H9 (cell line): ENCODE data around the gene CTAGE4. TPM values are rescaled to one million over a fixed set of nuclear protein-coding genes. Genes with fewer than 3 reads are reported as not detected.

Source experiments
- DNase-seq: peaks from one replicate; pipeline ENCODE4 v3.0.0-alpha.2; 2017
- H2AFZ ChIP-seq: one replicate; pipeline ENCODE4 v1.6.1; 2013; ENCODE audit warnings: mild to moderate bottlenecking, low read length, control low read depth, moderate library complexity
- H2AK5ac ChIP-seq: 2 replicates; pipeline ENCODE4 v1.6.1; 2013; ENCODE audit warnings: low read length, control low read depth, mixed read lengths; ENCODE audit not compliant: insufficient read length
- H2BK120ac ChIP-seq: one replicate; pipeline ENCODE4 v1.6.1; 2013; ENCODE audit warnings: low read depth, mild to moderate bottlenecking, low read length, control low read depth, inconsistent platforms; ENCODE audit not compliant: poor library complexity, severe bottlenecking
- H2BK12ac ChIP-seq: 2 replicates; pipeline ENCODE4 v1.6.1; 2013; ENCODE audit warnings: low read length, control low read depth, mixed read lengths, low read depth; ENCODE audit not compliant: insufficient read length
- H2BK15ac ChIP-seq: 2 replicates; pipeline ENCODE4 v1.6.1; 2013; ENCODE audit warnings: low read depth, low read length, control low read depth
- H2BK20ac ChIP-seq: one replicate; pipeline ENCODE4 v1.6.1; 2013; ENCODE audit warnings: low read depth, mild to moderate bottlenecking, low read length, control low read depth, inconsistent platforms; ENCODE audit not compliant: poor library complexity, severe bottlenecking
- H2BK5ac ChIP-seq: 2 replicates; pipeline ENCODE4 v1.6.1; 2013; ENCODE audit warnings: low read length, control low read depth, mixed read lengths; ENCODE audit not compliant: insufficient read length
- H3K14ac ChIP-seq: 2 replicates; pipeline ENCODE4 v1.6.1; 2013; ENCODE audit warnings: low read length, control low read depth; ENCODE audit not compliant: insufficient read depth
- H3K18ac ChIP-seq: 2 replicates; pipeline ENCODE4 v1.6.1; 2013; ENCODE audit warnings: low read depth, mild to moderate bottlenecking, mixed read lengths, low read length, control low read depth; ENCODE audit not compliant: insufficient read length
- H3K23ac ChIP-seq: 2 replicates; pipeline ENCODE4 v1.6.1; 2013; ENCODE audit warnings: low read length, control low read depth, mixed read lengths, low read depth; ENCODE audit not compliant: insufficient read length
- H3K23me2 ChIP-seq: 2 replicates; pipeline ENCODE4 v1.6.1; 2013; ENCODE audit warnings: low read depth, mild to moderate bottlenecking, mixed read lengths, low read length, control low read depth; ENCODE audit not compliant: insufficient read length, poor library complexity, severe bottlenecking
- H3K27ac ChIP-seq: 2 replicates; pipeline ENCODE4 v1.5.1; 2013; ENCODE audit warnings: low read length, control low read depth, mixed read lengths, low read depth; ENCODE audit not compliant: insufficient read length
- H3K27me3 ChIP-seq: 2 replicates; pipeline ENCODE4 v1.6.1; 2013; ENCODE audit warnings: low read length, control low read depth, inconsistent platforms; ENCODE audit not compliant: insufficient read depth
- H3K4ac ChIP-seq: 2 replicates; pipeline ENCODE4 v1.6.1; 2013; ENCODE audit warnings: low read depth, mild to moderate bottlenecking, control low read depth, inconsistent platforms, low read length, moderate library complexity
- H3K4me1 ChIP-seq: 2 replicates; pipeline ENCODE4 v1.6.1; 2013; ENCODE audit warnings: low read length, control low read depth, inconsistent platforms; ENCODE audit not compliant: insufficient read depth
- H3K4me2 ChIP-seq: 2 replicates; pipeline ENCODE4 v1.6.1; 2013; ENCODE audit warnings: low read length, control low read depth, mixed read lengths; ENCODE audit not compliant: insufficient read length, insufficient read depth
- H3K56ac ChIP-seq: 2 replicates; pipeline ENCODE4 v1.6.1; 2013; ENCODE audit warnings: low read depth, mild to moderate bottlenecking, mixed read lengths, low read length, control low read depth; ENCODE audit not compliant: insufficient read length
- H3K79me1 ChIP-seq: 2 replicates; pipeline ENCODE4 v1.6.1; 2013; ENCODE audit warnings: low read depth, mild to moderate bottlenecking, moderate library complexity, low read length, control low read depth, inconsistent platforms; ENCODE audit not compliant: insufficient read depth, poor library complexity, severe bottlenecking
- H3K79me2 ChIP-seq: 2 replicates; pipeline ENCODE4 v1.6.1; 2013; ENCODE audit warnings: low read length, control low read depth, inconsistent platforms; ENCODE audit not compliant: insufficient read depth
- H3K9ac ChIP-seq: 2 replicates; pipeline ENCODE4 v1.6.1; 2013; ENCODE audit warnings: low read length, control low read depth, mixed read lengths; ENCODE audit not compliant: insufficient read length; ENCODE audit errors: extremely low read depth
- H3K9me3 ChIP-seq: one replicate; pipeline ENCODE4 v1.6.1; 2013; ENCODE audit warnings: low read depth, low read length, inconsistent platforms; ENCODE audit not compliant: control insufficient read depth
- H3T11ph ChIP-seq: one replicate; pipeline ENCODE4 v1.6.1; 2013; ENCODE audit warnings: mild to moderate bottlenecking, low read length, control low read depth, inconsistent platforms
- H4K20me1 ChIP-seq: one replicate; pipeline ENCODE4 v1.6.1; 2013; ENCODE audit not compliant: control insufficient read depth, insufficient read length, insufficient read depth
- H4K5ac ChIP-seq: 2 replicates; pipeline ENCODE4 v1.6.1; 2013; ENCODE audit warnings: low read depth, mild to moderate bottlenecking, mixed read lengths, low read length, control low read depth; ENCODE audit not compliant: insufficient read length
- H4K8ac ChIP-seq: replicated peaks from 2 replicates; pipeline ENCODE4 v1.6.1; 2013; ENCODE audit warnings: low read length, control low read depth, mixed read lengths, low read depth; ENCODE audit not compliant: insufficient read length
- H4K91ac ChIP-seq: 2 replicates; pipeline ENCODE4 v1.6.1; 2013; ENCODE audit warnings: low read depth, mild to moderate bottlenecking, moderate library complexity, mixed read lengths, low read length, control low read depth; ENCODE audit not compliant: insufficient read length
- H3K27ac Mint-ChIP-seq, 3 experiments: 2 replicates in 2 of 3; 3 replicates in 1 of 3; pipeline ENCODE4 v1.8.0; 2020 to 2021; ENCODE audit warnings: mixed read lengths in 3 of 3, mild to moderate bottlenecking in 1 of 3, moderate library complexity in 1 of 3
- H3K27me3 Mint-ChIP-seq: 2 replicates; pipeline ENCODE4 v1.8.0; 2021; ENCODE audit warnings: low read depth, mild to moderate bottlenecking, moderate library complexity, mixed read lengths
- H3K36me3 Mint-ChIP-seq, 3 experiments: 2 replicates in 2 of 3; 3 replicates in 1 of 3; pipeline ENCODE4 v1.8.0; 2020 to 2021; ENCODE audit warnings: low read depth in 3 of 3, mixed read lengths in 3 of 3; ENCODE audit not compliant: insufficient read depth in 1 of 3
- H3K4me1 Mint-ChIP-seq, 2 experiments: 2 replicates each; pipeline ENCODE4 v1.8.0; 2020; ENCODE audit warnings: mixed read lengths in 2 of 2
- H3K4me3 Mint-ChIP-seq, 2 experiments: 2 replicates in 1 of 2; 3 replicates in 1 of 2; pipeline ENCODE4 v1.8.0; 2020 to 2021; ENCODE audit warnings: mild to moderate bottlenecking in 2 of 2, mixed read lengths in 2 of 2, moderate library complexity in 1 of 2
- H3K9me3 Mint-ChIP-seq, 2 experiments: 2 replicates in 1 of 2; 3 replicates in 1 of 2; pipeline ENCODE4 v1.8.0; 2020; ENCODE audit warnings: mild to moderate bottlenecking in 2 of 2, mixed read lengths in 2 of 2, moderate library complexity in 1 of 2
- WGBS: extraction: QIAGEN DNeasy Blood & Tissue Kit; methylation state at CpG from one replicate; pipeline ENCODE4 v1.1.7; 2013; ENCODE audit warnings: missing lambda C conversion rate, low lambda C conversion rate, mixed read lengths; ENCODE audit not compliant: insufficient read length; ENCODE audit errors: extremely low coverage; 5-methylcytosine and 5-hydroxymethylcytosine counted together
- total RNA-seq: library from RNA; stranded (reverse); gene quantifications from 2 replicates; pipeline ENCODE4 v1.2.1, GENCODE V29; 2021
- TF ChIP-seq, protein P1 (sequence below): fragments of 200-600 bp; sonication (generic); conservative IDR thresholded peaks from 3 replicates; pipeline ENCODE4 v1.8.0; 2021; ENCODE audit warnings: antibody characterized with exemption, mild to moderate bottlenecking

CTAGE4 gene
- total RNA-seq, 1 experiment from 2014 or later, result 6.2 TPM

DNA sequence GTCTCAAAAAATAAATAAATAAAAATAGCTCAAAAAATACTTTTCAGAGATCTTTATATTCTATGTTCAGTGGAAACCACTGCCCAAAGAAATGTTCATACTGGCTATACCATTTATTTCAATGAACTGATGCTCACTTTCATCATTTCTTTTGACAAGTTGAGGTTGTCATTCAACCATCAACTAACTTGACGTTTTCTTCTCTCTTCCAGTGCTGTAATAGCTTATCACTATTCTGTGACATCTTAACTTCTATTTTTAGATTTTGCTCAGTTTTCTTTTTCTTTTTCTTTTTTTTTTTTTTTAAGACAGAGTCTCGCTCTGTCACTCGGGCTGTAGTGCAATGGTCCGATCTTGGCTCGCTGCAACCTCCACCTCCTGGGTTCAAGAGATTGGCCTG, 8.7 kb upstream of the CTAGE4 start:
- Mint-ChIP-seq H3K9me3 (peaks cover 3 to 13% of the 10 kb centered on the region in 2 experiments; a peak in 4 of 5 replicates), H3K27me3 (no peaks in the 10 kb centered on the region), H3K4me3 (no peak overlapping the region), H3K4me1 (0 out of 4 replicates have a peak, but pooled peaks cover 0 to 3% of the 10 kb centered on the region in 2 experiments), H3K36me3 (peaks cover 6 to 13% (median 9%) of the 10 kb centered on the region in 3 experiments; a peak in 5 of 7 replicates), H3K27ac (no peak overlapping the region)
- H3K27ac ChIP-seq, result no peak overlapping the region
- H2BK5ac ChIP-seq, result no peak overlapping the region
- no peak for DNase-seq
- no peaks in the 10 kb centered on the region for H3K27me3 ChIP-seq
- no peaks in the 10 kb centered on the region for H3K79me1 ChIP-seq
- no peak overlapping the region for H2AFZ ChIP-seq
- H2BK15ac ChIP-seq, result no peak overlapping the region
- no peak overlapping the region for H2AK5ac ChIP-seq
- H3K4me1 ChIP-seq, result no peaks in the 10 kb centered on the region
- H4K5ac ChIP-seq, result no peak overlapping the region
- no peak overlapping the region for H3T11ph ChIP-seq
- no peak overlapping the region for H4K91ac ChIP-seq
- no peak overlapping the region for H2BK120ac ChIP-seq
- no peak overlapping the region for H3K56ac ChIP-seq
- H4K20me1 ChIP-seq, result no peaks in the 10 kb centered on the region
- no peaks in the 10 kb centered on the region for H3K79me2 ChIP-seq
- no peak overlapping the region for H3K9ac ChIP-seq
- no peak overlapping the region for H3K14ac ChIP-seq
- no peak overlapping the region for H3K23ac ChIP-seq
- H3K18ac ChIP-seq, result no peak overlapping the region
- no peak overlapping the region for H3K4me2 ChIP-seq
- H3K9me3 ChIP-seq, result no peaks in the 10 kb centered on the region
- no CpG with 5 or more reads among the region's 5 CpGs for WGBS
- TF ChIP-seq, protein P1, sequence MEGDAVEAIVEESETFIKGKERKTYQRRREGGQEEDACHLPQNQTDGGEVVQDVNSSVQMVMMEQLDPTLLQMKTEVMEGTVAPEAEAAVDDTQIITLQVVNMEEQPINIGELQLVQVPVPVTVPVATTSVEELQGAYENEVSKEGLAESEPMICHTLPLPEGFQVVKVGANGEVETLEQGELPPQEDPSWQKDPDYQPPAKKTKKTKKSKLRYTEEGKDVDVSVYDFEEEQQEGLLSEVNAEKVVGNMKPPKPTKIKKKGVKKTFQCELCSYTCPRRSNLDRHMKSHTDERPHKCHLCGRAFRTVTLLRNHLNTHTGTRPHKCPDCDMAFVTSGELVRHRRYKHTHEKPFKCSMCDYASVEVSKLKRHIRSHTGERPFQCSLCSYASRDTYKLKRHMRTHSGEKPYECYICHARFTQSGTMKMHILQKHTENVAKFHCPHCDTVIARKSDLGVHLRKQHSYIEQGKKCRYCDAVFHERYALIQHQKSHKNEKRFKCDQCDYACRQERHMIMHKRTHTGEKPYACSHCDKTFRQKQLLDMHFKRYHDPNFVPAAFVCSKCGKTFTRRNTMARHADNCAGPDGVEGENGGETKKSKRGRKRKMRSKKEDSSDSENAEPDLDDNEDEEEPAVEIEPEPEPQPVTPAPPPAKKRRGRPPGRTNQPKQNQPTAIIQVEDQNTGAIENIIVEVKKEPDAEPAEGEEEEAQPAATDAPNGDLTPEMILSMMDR, result no peak
- H2BK20ac ChIP-seq, result no peak overlapping the region
- no peak overlapping the region for H4K8ac ChIP-seq
- no peak overlapping the region for H3K4ac ChIP-seq
- no peaks in the 10 kb centered on the region for H3K23me2 ChIP-seq
- H2BK12ac ChIP-seq, result no peak overlapping the region
